NCI-H2081 (cell line): ENCODE data around the gene GNPDA2.
A peak's percentile ranks its signal among the peaks of the same experiment; 100 is the strongest.
"Not testable (repeated sequence)": the region's sequence is repeated elsewhere in the genome, so short reads cannot be mapped to it uniquely, and the experiment has no call there.

Source experiments
- DNase-seq, 2 experiments: peaks; one replicate each; lab custom pipeline; 2025; lab: John Stamatoyannopoulos, UW

The GNPDA2 gene

GRCh38 chr4:44726038-44726871 lies at the start of gene GNPDA2:
Gene GNPDA2, minus strand, starts transcription at chr4:44726556. Its CDS starts 4,349 bp downstream, at chr4:44722207.
- peak; percentile 89 to 96 for DNase-seq

GRCh38 chr4:44772340-44772739 lies 46.0 kb upstream of the GNPDA2 start:
- no peak for DNase-seq

GRCh38 chr4:44771789-44772188 lies 45.4 kb upstream of the GNPDA2 start:
- DNase-seq, result no peak

GRCh38 chr4:44766453-44766852 lies 40.1 kb upstream of the GNPDA2 start:
- no peak for DNase-seq

- no peak for DNase-seq
Observed at GRCh38 chr4:44765116-44765515, 38.8 kb upstream of the GNPDA2 start.

GRCh38 chr4:44761306-44761705 lies 35.0 kb upstream of the GNPDA2 start:
- no peak for DNase-seq

- peak; percentile 65 to 69 for DNase-seq
Observed at GRCh38 chr4:44760142-44760898, 34.0 kb upstream of the GNPDA2 start.

- DNase-seq, result no peak
Observed at GRCh38 chr4:44756559-44756958, 30.2 kb upstream of the GNPDA2 start.

- no peak for DNase-seq
Observed at GRCh38 chr4:44740201-44740600, 13.8 kb upstream of the GNPDA2 start.

- peak in 1 of 2 experiments; percentile 38 for DNase-seq
Observed at GRCh38 chr4:44738615-44739014, 12.3 kb upstream of the GNPDA2 start.

GRCh38 chr4:44736900-44737299 lies 10.5 kb upstream of the GNPDA2 start:
- no peak for DNase-seq

GRCh38 chr4:44728694-44729093 lies 2.3 kb upstream of the GNPDA2 start:
- DNase-seq, result not testable (repeated sequence)

GRCh38 chr4:44727471-44727870 lies 1.1 kb upstream of the GNPDA2 start:
- no peak for DNase-seq

GRCh38 chr4:44725726-44726037 lies 674 bp downstream of the GNPDA2 start:
- DNase-seq, result no peak

- DNase-seq, result no peak
Observed at GRCh38 chr4:44725166-44725565, 1.2 kb downstream of the GNPDA2 start.

- no peak for DNase-seq
Observed at GRCh38 chr4:44722001-44722400, 4.4 kb downstream of the GNPDA2 start.

- DNase-seq, result peak; percentile 68 to 93
Observed at GRCh38 chr4:44720371-44720770, 6.0 kb downstream of the GNPDA2 start.

- no peak for DNase-seq
Observed at GRCh38 chr4:44716597-44716996, 9.8 kb downstream of the GNPDA2 start.

- no peak for DNase-seq
Observed at GRCh38 chr4:44713125-44713524, 13.2 kb downstream of the GNPDA2 start.

GRCh38 chr4:44704673-44705072 lies 21.7 kb downstream of the GNPDA2 start:
- DNase-seq, result no peak

GRCh38 chr4:44701037-44701436 lies 25.3 kb downstream of the GNPDA2 start:
- no peak for DNase-seq

GRCh38 chr4:44700427-44700826 lies 25.9 kb downstream of the GNPDA2 start:
- DNase-seq, result no peak

- no peak for DNase-seq
Observed at GRCh38 chr4:44684648-44685047, 41.7 kb downstream of the GNPDA2 start.
